Stimulated activated CD8-positive, alpha-beta memory T cell treated with anti-CD3 and anti-CD28 coated beads, Interleukin-12 subunit alpha, Interleukin-12 subunit beta, amount 100 ng/mL, for 24 hours (primary cell): Measurements from ENCODE around the gene UBL7.
"Not testable (repeated sequence)": the region's sequence is repeated elsewhere in the genome, so short reads cannot be mapped to it uniquely, and the experiment has no call there.

Experiments
- DNase-seq: peaks from one replicate; pipeline ENCODE4 v3.0.0-alpha.2; 2020; ENCODE audit errors: extremely low read depth

The UBL7 gene

DNA sequence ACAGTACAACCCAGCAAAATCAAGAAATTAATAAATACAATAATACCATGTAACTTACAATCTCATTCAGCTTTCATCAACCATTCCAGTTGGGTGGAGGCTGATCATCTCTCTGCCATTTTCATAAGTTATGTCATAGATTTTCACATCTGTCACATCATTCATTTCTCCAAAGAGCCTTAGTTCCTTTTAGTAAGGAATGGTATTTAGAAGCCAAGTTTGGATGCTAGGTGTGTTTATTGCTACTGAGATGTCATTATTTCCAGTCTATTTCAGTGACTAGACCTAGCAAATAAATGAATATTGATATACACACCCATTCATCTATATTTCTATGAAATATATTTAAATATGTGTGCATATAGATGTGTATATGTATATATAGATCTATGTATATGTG, 2.7 kb upstream of the UBL7 start:
- no peak for DNase-seq

GRCh38 chr15:74461847-74462511, 1.0 kb upstream of the UBL7 start:
- DNase-seq, result no peak

GRCh38 chr15:74460298-74460697, 662 bp downstream of the UBL7 start:
- DNase-seq, result no peak

- DNase-seq, result not testable (repeated sequence)
These were observed 1.2 kb downstream of the UBL7 start for GRCh38 chr15:74459798-74460197.

- no peak for DNase-seq
These were observed 2.5 kb downstream of the UBL7 start for GRCh38 chr15:74458473-74458872.

- DNase-seq, result not testable (repeated sequence)
These were observed 3.9 kb downstream of the UBL7 start for GRCh38 chr15:74457036-74457435.

DNA sequence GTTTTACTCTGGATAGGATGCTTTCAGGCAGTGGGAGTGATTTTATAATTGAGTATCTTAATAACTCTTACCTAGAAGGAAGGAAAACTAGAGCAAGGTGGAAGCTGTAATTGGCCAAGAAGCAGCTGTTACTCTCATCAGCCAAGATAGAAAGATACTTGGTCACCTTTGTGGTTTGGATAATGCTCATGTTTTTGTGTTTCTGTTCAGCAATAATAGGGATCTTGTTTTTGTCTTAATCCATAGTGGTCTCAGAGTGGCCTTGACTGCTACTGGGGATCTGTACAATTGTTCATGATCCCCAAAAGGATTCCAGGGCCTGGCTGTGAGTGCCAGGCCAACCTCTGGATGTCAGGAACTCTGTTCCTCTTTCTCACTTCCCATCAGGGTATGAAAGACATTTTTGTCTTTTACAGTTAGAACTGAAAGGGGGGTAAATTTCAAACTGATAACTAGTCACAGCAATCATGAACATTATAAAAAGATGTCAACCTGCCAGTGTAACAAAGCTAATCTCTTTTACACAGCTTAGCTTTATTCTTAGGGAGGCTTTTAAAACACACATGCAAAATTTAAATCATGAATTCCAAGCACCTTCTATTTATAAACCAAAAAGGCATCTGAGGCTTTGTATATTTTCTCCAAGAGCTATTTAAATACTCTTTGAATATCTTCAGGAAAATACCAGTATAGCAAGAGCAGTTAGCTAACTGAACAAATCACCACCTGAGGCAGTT, 6.0 kb downstream of the UBL7 start:
- no peak for DNase-seq

- no peak for DNase-seq
These were observed 6.8 kb downstream of the UBL7 start for GRCh38 chr15:74453925-74454763.

DNA sequence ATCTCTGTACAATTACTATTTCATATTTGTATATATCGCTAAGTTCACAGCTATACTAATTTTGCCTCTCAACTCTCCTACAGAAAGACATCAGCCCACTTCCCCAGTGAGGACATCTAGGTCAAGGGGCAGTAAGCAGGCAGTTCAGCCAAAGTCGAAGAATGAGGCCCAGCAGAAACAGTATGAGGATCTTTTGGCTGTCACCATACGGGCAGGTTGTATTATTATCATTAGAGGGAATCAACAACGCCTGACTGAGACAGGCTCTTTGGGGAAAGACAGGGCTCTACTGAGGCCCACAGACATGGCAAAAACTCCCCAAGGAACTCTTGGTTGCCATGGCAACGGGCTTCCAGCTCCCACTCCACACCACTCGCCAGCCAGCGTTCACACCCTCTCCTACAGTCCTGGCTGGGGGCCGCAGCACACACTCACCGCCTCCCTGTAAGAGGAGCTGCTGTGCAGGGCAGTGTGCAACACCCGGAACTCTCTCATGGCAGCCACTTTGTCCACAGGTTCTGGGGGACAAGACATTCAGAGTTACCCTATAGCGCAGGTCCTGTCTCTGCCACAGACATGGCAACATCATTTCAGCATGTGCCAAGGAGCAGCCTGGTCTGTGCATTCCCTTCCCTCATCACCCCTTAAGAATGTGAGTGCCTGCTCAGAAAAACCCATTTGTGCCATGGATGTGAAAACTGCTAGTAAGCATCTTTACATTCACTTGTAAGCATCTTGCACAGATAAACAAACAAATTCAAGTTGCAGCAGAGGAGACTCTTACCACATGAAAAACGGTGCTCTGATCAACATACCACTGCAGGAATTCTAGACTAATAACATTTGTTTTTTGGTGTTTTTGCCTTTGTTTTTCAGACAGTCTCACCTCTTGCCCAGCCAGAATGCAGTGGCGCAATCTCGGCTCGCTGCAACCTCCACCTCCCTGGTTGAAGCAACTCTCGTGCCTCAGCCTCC, 8.8 kb downstream of the UBL7 start:
- no peak for DNase-seq

DNA sequence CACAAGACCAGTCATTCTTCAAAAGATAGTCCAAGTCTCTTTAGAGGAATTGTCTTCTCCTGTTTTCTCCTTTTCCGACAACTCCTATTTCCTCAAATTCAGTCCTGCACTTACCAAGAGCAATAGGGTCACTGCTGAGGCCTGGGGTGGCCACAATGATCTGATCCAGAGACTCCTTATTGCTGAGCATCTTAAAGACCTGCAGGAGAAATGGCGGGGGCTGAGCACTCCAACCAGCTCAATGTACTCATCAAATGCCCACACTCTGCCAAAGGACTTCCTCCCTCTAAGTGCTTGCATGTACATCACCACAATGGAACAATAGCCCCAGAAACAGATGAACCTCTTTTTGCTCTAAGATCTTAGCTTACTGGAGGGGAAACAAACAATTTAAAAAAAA, 9.6 kb downstream of the UBL7 start:
- no peak for DNase-seq

DNA sequence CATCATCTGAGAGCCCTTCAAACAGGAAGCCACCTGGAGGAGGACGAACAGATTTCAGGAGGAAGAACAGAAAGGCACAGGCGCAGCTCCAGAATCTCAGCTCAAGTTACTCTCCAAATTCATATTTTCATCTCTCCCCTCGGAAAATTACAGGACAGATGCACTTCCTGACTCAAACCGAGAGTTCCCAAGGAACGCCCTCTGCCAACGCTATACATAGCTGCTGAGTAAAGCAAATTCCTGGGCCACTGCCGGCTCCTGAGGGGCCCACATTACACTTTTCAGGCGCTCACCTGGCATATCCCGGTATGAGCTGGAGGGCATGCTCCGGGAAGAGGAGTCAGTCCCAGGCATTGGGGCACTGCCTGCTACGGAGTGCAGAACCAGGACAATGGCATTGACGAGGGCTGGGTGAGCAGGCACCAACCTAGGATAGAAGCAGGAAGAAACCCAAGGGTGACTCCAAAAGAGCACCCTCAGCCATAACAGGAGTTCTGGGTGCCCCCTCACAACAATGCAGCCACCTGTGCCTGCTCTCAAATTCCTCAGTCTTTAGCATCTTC, 11.2 kb downstream of the UBL7 start:
- no peak for DNase-seq

DNA sequence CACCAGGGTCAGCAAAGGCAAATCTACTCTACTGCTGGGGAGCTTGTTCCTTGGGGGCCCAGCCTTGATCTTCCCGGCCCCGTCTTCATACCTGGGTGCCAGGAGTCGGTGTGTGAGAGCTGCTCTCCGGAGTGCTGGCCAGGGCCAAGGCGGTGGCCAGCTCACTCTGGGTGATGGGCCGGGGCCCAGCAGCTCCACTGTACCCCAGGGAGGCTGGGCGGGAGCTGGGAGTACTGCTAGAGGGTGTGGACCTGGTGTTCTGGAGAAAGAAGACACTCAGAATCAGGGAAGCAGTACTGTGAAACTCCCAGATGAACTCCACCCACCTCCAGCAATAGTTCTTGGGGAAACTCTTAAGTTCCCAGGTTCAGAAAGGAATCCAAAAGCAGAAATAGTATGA, 11.9 kb downstream of the UBL7 start:
- DNase-seq, result no peak

- DNase-seq, result no peak
These were observed 14.9 kb downstream of the UBL7 start for GRCh38 chr15:74445816-74446763.

- DNase-seq, result no peak
These were observed 16.6 kb downstream of the UBL7 start for GRCh38 chr15:74444106-74445062.

GRCh38 chr15:74443100-74443909, 17.7 kb downstream of the UBL7 start:
- DNase-seq, result no peak

GRCh38 chr15:74442604-74443003, 18.4 kb downstream of the UBL7 start:
- DNase-seq, result no peak

- DNase-seq, result no peak
These were observed 18.9 kb downstream of the UBL7 start for GRCh38 chr15:74442063-74442462.
